Astrocyte of the spinal cord (primary cell): ENCODE measurements around the gene MCM5.
"Not testable (repeated sequence)": the region's sequence is repeated elsewhere in the genome, so short reads cannot be mapped to it uniquely, and the experiment has no call there.

Experiments
- DNase-seq: peaks from one replicate; pipeline ENCODE4 v3.0.0; 2011; ENCODE audit warnings: low read depth, low spot score
- H3K4me3 ChIP-seq: 2 replicates; pipeline ENCODE4 v1.5.1; 2011; ENCODE audit warnings: low read depth, mild to moderate bottlenecking, low read length, moderate library complexity
- in situ Hi-C: cut with HindIII; loops from 2 replicates; pipeline ENCODE4 v1.10.0; 2017; ENCODE audit warnings: low sequenced_read_pairs
- TF ChIP-seq, protein P1 (sequence below): IDR thresholded peaks from 2 replicates; pipeline ENCODE4 v1.5.1; 2012; ENCODE audit warnings: low read depth, mild to moderate bottlenecking, low read length, inconsistent platforms

Gene MCM5

DNA sequence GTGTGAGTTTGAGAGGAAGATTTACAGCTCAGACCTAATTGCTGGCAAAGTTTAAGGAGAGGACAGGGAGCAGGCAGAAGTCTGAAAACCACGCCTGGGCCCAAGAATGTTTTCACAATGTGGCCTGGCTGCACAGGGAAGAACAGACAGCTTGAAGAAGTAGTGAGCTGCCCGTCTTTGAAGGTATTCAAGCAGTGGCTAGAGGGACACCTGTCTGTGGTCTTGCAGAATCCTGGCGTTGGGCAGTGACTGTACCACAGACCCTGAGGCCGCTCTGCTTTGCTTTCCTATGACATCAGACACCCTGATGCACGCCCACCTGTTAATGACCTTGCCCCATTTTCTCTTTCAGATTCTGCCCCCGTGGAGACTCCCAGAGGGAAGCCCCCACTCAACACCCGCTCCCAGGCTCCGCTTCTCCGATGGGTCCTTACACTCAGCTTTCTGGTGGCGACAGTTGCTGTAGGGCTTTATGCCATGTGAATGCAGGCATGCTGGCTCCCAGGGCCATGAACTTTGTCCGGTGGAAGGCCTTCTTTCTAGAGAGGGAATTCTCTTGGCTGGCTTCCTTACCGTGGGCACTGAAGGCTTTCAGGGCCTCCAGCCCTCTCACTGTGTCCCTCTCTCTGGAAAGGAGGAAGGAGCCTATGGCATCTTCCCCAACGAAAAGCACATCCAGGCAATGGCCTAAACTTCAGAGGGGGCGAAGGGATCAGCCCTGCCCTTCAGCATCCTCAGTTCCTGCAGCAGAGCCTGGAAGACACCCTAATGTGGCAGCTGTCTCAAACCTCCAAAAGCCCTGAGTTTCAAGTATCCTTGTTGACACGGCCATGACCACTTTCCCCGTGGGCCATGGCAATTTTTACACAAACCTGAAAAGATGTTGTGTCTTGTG is 6.6 kb upstream of the MCM5 start:
- no peak for DNase-seq
- in situ Hi-C loops = no loop called here
- TF ChIP-seq, protein P1, sequence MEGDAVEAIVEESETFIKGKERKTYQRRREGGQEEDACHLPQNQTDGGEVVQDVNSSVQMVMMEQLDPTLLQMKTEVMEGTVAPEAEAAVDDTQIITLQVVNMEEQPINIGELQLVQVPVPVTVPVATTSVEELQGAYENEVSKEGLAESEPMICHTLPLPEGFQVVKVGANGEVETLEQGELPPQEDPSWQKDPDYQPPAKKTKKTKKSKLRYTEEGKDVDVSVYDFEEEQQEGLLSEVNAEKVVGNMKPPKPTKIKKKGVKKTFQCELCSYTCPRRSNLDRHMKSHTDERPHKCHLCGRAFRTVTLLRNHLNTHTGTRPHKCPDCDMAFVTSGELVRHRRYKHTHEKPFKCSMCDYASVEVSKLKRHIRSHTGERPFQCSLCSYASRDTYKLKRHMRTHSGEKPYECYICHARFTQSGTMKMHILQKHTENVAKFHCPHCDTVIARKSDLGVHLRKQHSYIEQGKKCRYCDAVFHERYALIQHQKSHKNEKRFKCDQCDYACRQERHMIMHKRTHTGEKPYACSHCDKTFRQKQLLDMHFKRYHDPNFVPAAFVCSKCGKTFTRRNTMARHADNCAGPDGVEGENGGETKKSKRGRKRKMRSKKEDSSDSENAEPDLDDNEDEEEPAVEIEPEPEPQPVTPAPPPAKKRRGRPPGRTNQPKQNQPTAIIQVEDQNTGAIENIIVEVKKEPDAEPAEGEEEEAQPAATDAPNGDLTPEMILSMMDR = no peak
- no peak overlapping the region for H3K4me3 ChIP-seq

DNA sequence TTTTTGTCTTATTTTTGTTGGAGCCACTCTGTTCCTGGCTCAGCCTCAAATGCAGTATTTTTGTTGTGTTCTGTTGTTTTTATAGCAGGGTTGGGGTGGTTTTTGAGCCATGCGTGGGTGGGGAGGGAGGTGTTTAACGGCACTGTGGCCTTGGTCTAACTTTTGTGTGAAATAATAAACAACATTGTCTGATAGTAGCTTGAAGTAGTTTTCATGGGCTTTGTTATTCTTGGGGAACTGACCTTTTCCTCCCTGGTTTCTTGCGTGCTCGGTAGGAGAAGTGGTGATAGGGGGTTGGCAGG is 6.0 kb upstream of the MCM5 start:
- TF ChIP-seq, protein P1 = no peak
- in situ Hi-C loops = no loop called here
- peak; percentile 8 for DNase-seq
- H3K4me3 ChIP-seq = no peak overlapping the region

DNA sequence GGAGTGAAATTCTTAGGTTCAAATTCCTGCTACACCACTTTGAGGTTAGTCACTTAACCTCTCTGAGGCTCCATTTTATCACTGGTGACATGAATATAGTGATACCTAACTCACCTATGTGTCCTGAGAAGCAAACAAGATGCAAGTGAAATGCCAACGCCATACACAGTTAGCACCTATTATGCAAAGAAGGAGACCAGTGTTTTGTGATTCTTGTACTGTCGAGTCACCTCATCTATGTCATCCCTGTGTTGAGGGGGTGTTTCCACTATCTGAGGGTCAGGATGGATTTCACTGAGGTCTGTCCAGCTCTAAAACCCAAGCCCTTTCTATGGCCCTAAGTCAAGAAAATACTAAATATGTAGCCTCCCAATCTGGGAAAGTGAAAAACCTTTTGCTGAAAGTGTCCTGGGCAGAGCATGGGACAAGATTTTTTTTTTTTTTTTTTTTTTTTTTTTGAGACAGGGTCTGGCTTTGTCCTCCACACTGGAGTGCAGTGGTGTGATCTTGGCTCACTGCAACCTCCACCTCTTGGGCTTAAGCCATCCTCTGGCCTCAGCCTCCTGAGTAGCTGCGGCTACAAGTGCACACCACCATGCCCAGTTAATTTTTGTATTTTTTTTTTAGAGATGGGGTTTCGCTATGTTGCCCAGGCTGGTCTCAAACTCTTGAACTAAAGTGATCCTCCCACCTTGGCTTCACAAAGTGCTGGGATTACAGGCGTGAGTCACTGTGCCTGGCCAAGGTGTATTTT is 5.0 kb upstream of the MCM5 start:
- H3K4me3 ChIP-seq = no peak overlapping the region
- TF ChIP-seq, protein P1 = no peak
- in situ Hi-C loops = no loop called here
- DNase-seq = no peak

DNA sequence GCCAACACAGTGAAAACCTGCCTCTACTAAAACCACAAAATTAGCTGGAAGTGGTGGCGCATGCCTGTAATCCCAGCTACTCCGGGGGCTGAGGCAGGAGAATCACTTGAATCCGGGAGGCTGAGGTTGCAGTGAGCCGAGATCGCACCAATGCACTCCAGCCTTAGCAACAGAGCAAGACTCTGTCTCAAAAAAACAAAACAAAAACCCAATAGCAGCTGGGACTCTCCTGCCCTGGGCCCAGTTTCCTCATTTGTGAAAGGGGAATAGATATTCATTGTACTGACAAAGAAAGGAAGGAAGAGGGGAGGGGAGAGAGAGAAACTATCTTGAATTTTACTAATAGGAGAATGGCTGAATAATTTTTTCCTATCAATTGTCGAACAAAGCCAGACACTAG is 3.3 kb upstream of the MCM5 start:
- DNase-seq, in situ Hi-C loops, H3K4me3 ChIP-seq: not testable (repeated sequence)

GRCh38 chr22:35397095-35397904 is 2.6 kb upstream of the MCM5 start:
- in situ Hi-C loops = no loop called here
- DNase-seq = peak; percentile 61
- TF ChIP-seq, protein P1 = no peak
- no peak overlapping the region for H3K4me3 ChIP-seq

DNA sequence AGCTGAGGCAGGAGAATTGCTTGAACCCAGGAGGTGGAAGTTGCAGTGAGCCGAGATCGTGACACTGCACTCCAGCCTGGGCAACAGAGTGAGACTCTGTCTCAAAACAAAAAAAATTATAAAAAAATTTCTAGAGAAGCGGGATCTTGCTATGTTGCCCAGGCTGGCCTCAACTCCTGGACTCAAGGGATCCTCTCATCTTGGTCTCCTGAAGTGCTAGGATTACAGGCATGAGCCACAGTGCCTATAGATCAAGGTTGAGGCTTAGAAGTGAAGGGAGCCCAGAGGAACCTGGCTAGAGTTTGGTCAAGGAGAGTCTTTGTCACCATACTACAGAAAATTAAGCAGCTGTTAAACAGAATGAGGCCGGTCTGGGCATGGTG is 1.4 kb upstream of the MCM5 start:
- DNase-seq = no peak
- no peak overlapping the region for H3K4me3 ChIP-seq
- TF ChIP-seq, protein P1 = no peak
- in situ Hi-C loops = no loop called here
